GM21526 (cell line): Measurements from ENCODE around the gene PIEZO2.

Source experiments
- ATAC-seq: cut with Tn5 transposase; IDR thresholded peaks from one replicate; pipeline ENCODE4 v1.9.1; 2021; ENCODE audit warnings: moderate library complexity; ENCODE audit not compliant: unreplicated experiment, low FRiP score

Gene PIEZO2

GRCh38 chr18:10759241-10759640, 390.1 kb downstream of the PIEZO2 start:
- no peak for ATAC-seq

GRCh38 chr18:10757946-10758345, 391.4 kb downstream of the PIEZO2 start:
- no peak for ATAC-seq

- no peak for ATAC-seq
Observed at GRCh38 chr18:10757349-10757748, 392.0 kb downstream of the PIEZO2 start.

- ATAC-seq: no peak
Observed at GRCh38 chr18:10755855-10756254, 393.5 kb downstream of the PIEZO2 start.

- ATAC-seq: no peak
Observed at GRCh38 chr18:10754128-10754527, 395.2 kb downstream of the PIEZO2 start.

DNA sequence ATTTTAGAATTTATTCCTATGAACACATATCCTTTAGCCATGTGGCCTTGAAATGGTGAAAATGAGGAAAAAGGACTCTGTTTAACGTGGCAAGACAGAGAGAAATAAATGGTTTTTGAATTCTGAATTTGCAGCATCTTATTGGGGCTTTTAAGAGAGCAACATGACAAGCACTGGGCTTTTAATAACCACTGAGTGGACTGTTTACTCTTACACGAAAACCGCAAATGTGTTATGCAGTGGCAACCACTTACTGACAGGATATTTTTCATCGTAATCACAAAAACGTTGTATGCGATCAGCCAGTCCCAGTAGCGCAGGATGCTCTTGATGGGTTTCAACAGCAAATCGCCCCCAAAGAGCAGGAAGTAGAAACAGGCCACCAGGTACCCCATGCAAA, 397.0 kb downstream of the PIEZO2 start:
- ATAC-seq: no peak

DNA sequence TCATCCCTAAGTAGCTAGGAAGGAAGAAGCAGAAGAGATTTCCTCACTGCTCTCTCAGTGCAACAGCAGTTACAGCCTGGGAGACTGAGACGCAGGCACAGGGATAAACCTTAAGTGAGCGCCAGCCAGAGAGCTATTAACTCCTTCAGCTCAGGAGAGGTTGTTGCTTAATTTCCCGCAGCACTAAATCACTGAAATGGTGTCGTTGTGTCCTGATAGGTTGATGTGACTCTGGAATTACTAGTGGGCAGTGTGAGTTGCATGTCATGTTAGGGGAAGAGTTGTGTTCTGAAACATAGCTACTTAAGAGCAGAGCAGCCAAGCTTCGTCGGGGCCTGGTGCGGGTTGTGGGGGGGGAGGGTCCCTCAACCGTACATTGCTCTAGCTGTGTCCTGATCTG, 397.7 kb downstream of the PIEZO2 start:
- no peak for ATAC-seq

GRCh38 chr18:10750191-10751035, 399.0 kb downstream of the PIEZO2 start:
- no peak for ATAC-seq

- ATAC-seq: no peak
Observed at GRCh38 chr18:10748641-10749040, 400.7 kb downstream of the PIEZO2 start.

- ATAC-seq: no peak
Observed at GRCh38 chr18:10745971-10746370, 403.4 kb downstream of the PIEZO2 start.

GRCh38 chr18:10745219-10745618, 404.1 kb downstream of the PIEZO2 start:
- no peak for ATAC-seq

DNA sequence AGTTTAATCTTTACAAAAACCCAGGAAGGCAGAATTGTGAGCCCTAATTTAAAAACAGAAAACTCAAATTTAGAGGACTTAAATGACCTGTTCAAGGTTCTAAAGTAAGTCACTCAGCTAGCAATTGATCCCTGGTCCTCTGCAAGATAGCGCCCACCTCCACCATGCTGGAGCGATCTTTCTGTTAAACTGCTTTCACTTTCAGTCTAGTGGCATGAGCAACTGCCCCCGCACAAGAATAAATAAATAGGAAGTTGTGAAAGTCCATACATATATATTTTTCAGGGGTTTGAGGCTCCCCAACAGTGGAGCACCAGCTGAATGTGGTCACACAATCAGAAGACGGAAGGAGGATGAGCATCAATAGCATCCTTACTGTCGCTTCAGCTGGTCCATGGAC, 405.6 kb downstream of the PIEZO2 start:
- ATAC-seq: no peak

GRCh38 chr18:10739152-10739551, 410.2 kb downstream of the PIEZO2 start:
- no peak for ATAC-seq

DNA sequence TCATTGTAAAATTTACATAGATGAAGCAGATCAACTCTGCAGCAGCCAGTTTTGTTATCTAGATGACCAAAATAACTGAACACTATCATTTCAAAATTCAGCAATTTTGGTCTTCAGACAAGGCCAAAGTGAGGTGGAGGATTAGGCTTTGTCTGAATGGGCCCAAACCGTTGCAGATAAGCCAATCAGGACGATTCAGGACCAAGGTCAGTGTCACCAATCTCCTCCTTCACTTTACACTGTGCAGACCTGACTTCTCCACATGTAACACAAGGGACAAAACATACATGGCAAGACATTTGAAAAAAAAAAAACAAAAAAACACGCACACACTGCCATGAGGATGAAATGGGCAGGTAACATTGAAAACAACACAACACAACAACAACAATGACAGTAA, 412.4 kb downstream of the PIEZO2 start:
- no peak for ATAC-seq

GRCh38 chr18:10732990-10733389, 416.4 kb downstream of the PIEZO2 start:
- no peak for ATAC-seq

GRCh38 chr18:10727477-10727876, 421.9 kb downstream of the PIEZO2 start:
- no peak for ATAC-seq

- no peak for ATAC-seq
Observed at GRCh38 chr18:10726198-10727068, 422.9 kb downstream of the PIEZO2 start.

- no peak for ATAC-seq
Observed at GRCh38 chr18:10724666-10725065, 424.7 kb downstream of the PIEZO2 start.

GRCh38 chr18:10723496-10723895, 425.9 kb downstream of the PIEZO2 start:
- no peak for ATAC-seq

- no peak for ATAC-seq
Observed at GRCh38 chr18:10718809-10719208, 430.6 kb downstream of the PIEZO2 start.

DNA sequence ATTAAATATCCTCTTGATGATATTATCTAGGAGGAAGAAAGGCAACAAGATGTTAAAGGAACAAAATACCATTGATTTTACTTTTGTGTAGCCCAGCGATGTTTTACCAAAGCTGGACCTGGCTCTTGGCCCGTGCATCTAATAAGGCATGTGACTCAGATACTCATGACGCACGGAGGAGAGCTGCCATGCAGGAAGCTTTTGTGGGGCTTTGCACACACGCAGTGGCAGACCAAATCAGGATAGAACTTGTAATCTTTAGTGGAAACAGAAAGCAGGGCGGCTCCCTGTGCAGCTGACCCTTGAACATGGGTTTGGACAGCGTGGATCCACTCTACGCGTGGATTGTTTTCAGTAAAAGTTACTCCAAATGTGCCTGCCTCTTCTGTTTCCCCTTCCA, 433.6 kb downstream of the PIEZO2 start:
- no peak for ATAC-seq

GRCh38 chr18:10713409-10713808, 436.0 kb downstream of the PIEZO2 start:
- ATAC-seq: no peak
